Measurements from ENCODE around the gene RNF224. TPM values are rescaled to one million over a fixed set of nuclear protein-coding genes. Genes with fewer than 3 reads are reported as not detected.

The RNF224 gene
- total RNA-seq, 1 experiment from 2014 or later = 1.2 TPM

DNA sequence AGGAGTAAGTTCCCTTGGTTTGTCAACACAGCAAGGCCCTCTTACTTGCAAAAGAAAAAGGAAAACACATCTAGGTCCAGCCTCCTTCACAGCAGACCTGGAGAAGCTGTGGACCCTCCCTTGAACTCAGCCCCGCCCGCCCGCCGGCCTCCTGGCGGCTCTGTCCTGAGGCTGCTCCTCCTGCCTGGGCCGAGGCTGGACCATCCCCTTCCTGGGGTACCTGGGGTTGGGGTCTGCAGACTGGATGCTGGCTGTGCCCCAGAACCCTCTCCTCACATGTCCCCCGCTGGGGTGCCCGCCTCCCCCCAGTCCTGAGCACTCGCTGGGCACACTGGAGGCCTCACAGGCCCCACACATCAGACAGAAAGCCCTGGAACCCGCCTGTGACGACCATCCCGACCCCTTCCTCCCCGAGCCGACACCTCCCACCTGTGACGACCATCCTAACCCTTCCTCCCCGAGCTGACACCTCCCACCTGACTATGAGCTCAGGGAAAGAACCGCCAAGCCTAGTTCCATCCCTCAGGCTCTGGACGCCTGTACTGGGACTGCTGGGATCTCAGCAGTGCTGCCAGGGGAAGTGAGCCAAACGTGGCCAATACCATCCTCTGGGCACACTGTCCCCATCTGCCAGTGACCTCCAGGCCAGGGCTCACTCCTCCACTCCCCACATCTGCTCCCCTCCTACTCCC lies 48.2 kb upstream of the RNF224 start:
- H3K4me3 ChIP-seq (ENCODE audit: low read length) = no peak overlapping the region
- no TSS peak for BruUV-seq (replicated peaks)
- H3K79me2 ChIP-seq (ENCODE audit: low read length) = no peaks in the 10 kb centered on the region
- H3K4me1 ChIP-seq (ENCODE audit: insufficient read depth, low read length) = no peaks in the 10 kb centered on the region
- intact Hi-C loops (cut with micrococcal nuclease) = no loop called here
- H2AFZ ChIP-seq (ENCODE audit: low read length) = no peak overlapping the region
- no peak for ATAC-seq
- H3F3A ChIP-seq (ENCODE audit: low read length, unreplicated experiment) = no peaks in the 10 kb centered on the region
- ChIA-PET CTCF (no interaction called here), POLR2A (ENCODE audit: unreplicated experiment) (interaction anchor here (0.6 kb wide), 1 partner anchor 49 kb away, joined by 3 read pairs; no protein-coding TSS in a partner anchor)
- DNase-seq = no peak
- no peak overlapping the region for H3K4me2 ChIP-seq (ENCODE audit: low read length)
- no peaks in the 10 kb centered on the region for H3K27me3 ChIP-seq (ENCODE audit: low read length)
- H3K9ac ChIP-seq (ENCODE audit: low read length) = no peak overlapping the region
- no peaks in the 10 kb centered on the region for H4K20me1 ChIP-seq (ENCODE audit: low read length)
- TF ChIP-seq, protein P1, sequence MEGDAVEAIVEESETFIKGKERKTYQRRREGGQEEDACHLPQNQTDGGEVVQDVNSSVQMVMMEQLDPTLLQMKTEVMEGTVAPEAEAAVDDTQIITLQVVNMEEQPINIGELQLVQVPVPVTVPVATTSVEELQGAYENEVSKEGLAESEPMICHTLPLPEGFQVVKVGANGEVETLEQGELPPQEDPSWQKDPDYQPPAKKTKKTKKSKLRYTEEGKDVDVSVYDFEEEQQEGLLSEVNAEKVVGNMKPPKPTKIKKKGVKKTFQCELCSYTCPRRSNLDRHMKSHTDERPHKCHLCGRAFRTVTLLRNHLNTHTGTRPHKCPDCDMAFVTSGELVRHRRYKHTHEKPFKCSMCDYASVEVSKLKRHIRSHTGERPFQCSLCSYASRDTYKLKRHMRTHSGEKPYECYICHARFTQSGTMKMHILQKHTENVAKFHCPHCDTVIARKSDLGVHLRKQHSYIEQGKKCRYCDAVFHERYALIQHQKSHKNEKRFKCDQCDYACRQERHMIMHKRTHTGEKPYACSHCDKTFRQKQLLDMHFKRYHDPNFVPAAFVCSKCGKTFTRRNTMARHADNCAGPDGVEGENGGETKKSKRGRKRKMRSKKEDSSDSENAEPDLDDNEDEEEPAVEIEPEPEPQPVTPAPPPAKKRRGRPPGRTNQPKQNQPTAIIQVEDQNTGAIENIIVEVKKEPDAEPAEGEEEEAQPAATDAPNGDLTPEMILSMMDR (conservative IDR thresholded peaks at IDR 0.05; ENCODE audit: low read depth, low read length) = no peak
- TF ChIP-seq EZH2phosphoT487 (IDR thresholded peaks at IDR 0.05; ENCODE audit: borderline replicate concordance, low read length) (no peak), EZH2 (IDR thresholded peaks at IDR 0.05; ENCODE audit: low read length, unreplicated experiment) (no peak)
- no peaks in the 10 kb centered on the region for H3K9me2 ChIP-seq (replicated peaks; ENCODE audit: low read length)
- H3K36me3 ChIP-seq (ENCODE audit: low read depth, low read length) = no peaks in the 10 kb centered on the region
- H3K27ac ChIP-seq (ENCODE audit: low read length) = no peak overlapping the region
- H3K9me3 ChIP-seq (ENCODE audit: low read length) = no peaks in the 10 kb centered on the region

DNA sequence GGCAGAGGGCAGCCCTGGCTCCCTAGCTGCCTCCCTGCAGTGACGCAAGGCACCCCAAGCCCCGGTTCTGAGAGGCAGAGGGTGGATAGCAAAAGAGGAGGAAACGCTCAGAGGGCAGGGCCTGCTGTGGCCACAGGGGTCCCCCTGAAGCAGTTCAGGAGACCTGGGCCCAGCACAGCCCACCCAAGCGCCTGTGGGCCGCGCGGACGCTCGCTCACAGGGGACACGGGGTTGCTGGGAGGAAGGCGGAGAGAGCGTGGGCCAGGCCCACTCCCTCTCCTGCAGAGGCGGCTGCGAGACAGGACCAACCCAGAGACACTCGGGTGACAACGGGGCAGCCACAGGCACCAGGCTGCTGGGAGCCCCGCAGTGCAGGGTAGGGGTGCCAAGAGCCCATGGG lies 47.5 kb upstream of the RNF224 start:
- no TSS peak for BruUV-seq (replicated peaks)

GRCh38 chr9:137180491-137180890 lies 46.8 kb upstream of the RNF224 start:
- no peaks in the 10 kb centered on the region for H3K4me1 ChIP-seq (ENCODE audit: insufficient read depth, low read length)
- TF ChIP-seq, protein P1 (conservative IDR thresholded peaks at IDR 0.05; ENCODE audit: low read depth, low read length) = no peak
- TF ChIP-seq EZH2 (IDR thresholded peaks at IDR 0.05; ENCODE audit: low read length, unreplicated experiment) (no peak), EZH2phosphoT487 (IDR thresholded peaks at IDR 0.05; ENCODE audit: borderline replicate concordance, low read length) (no peak)
- no peaks in the 10 kb centered on the region for H3F3A ChIP-seq (ENCODE audit: low read length, unreplicated experiment)
- no peaks in the 10 kb centered on the region for H3K79me2 ChIP-seq (ENCODE audit: low read length)
- H2AFZ ChIP-seq (ENCODE audit: low read length) = no peak overlapping the region
- H3K9me2 ChIP-seq (replicated peaks; ENCODE audit: low read length) = no peaks in the 10 kb centered on the region
- intact Hi-C loops (cut with micrococcal nuclease) = no loop called here
- H3K4me2 ChIP-seq (ENCODE audit: low read length) = no peak overlapping the region
- no peaks in the 10 kb centered on the region for H3K27me3 ChIP-seq (ENCODE audit: low read length)
- H4K20me1 ChIP-seq (ENCODE audit: low read length) = no peaks in the 10 kb centered on the region
- DNase-seq (no peak), ATAC-seq (no peak)
- no peak overlapping the region for H3K9ac ChIP-seq (ENCODE audit: low read length)
- CTCF ChIA-PET = no interaction called here
- POLR2A ChIA-PET (ENCODE audit: unreplicated experiment) = no interaction called here
- H3K4me3 ChIP-seq (ENCODE audit: low read length) = no peak overlapping the region
- no TSS peak for BruUV-seq (replicated peaks)
- no peaks in the 10 kb centered on the region for H3K36me3 ChIP-seq (ENCODE audit: low read depth, low read length)
- no peaks in the 10 kb centered on the region for H3K9me3 ChIP-seq (ENCODE audit: low read length)
- no peak overlapping the region for H3K27ac ChIP-seq (ENCODE audit: low read length)

More for the DNA sequence above, 47.5 kb upstream of the RNF224 start:
- Histone ChIP-seq H3K9me3 (ENCODE audit: low read length) (no peaks in the 10 kb centered on the region), H3K27me3 (ENCODE audit: low read length) (no peaks in the 10 kb centered on the region), H4K20me1 (ENCODE audit: low read length) (no peaks in the 10 kb centered on the region), H3K4me1 (ENCODE audit: insufficient read depth, low read length) (no peaks in the 10 kb centered on the region), H3K9me2 (replicated peaks; ENCODE audit: low read length) (no peaks in the 10 kb centered on the region), H3K9ac (ENCODE audit: low read length) (no peak overlapping the region), H3F3A (ENCODE audit: low read length, unreplicated experiment) (no peaks in the 10 kb centered on the region), H3K4me2 (ENCODE audit: low read length) (no peak overlapping the region), H3K79me2 (ENCODE audit: low read length) (no peaks in the 10 kb centered on the region), H3K4me3 (ENCODE audit: low read length) (no peak overlapping the region), H3K36me3 (ENCODE audit: low read depth, low read length) (no peaks in the 10 kb centered on the region), H2AFZ (ENCODE audit: low read length) (no peak overlapping the region), H3K27ac (ENCODE audit: low read length) (no peak overlapping the region)
- no peak for TF ChIP-seq EZH2phosphoT487 (IDR thresholded peaks at IDR 0.05; ENCODE audit: borderline replicate concordance, low read length)
- TF ChIP-seq, protein P1 (conservative IDR thresholded peaks at IDR 0.05; ENCODE audit: low read depth, low read length) = no peak
- no peak for TF ChIP-seq EZH2 (IDR thresholded peaks at IDR 0.05; ENCODE audit: low read length, unreplicated experiment)
- DNase-seq (no peak), ATAC-seq (no peak)
- CTCF ChIA-PET = no interaction called here
- intact Hi-C loops (cut with micrococcal nuclease) = no loop called here
- POLR2A ChIA-PET (ENCODE audit: unreplicated experiment) = no interaction called here

All from PC-3 (cell line).